PC-9 (cell line): Measurements from ENCODE around the gene CCDC150. TPM values are rescaled to one million over a fixed set of nuclear protein-coding genes. Genes with fewer than 3 reads are reported as not detected.
"Not testable (repeated sequence)": the region's sequence is repeated elsewhere in the genome, so short reads cannot be mapped to it uniquely, and the experiment has no call there.

Experiments used
- BruUV-seq: library from RNA; stranded (reverse); fragments of 400-500 nt; replicated peaks from 2 replicates; lab custom pipeline; 2021; lab: Mats Ljungman, UMichigan
- CTCF ChIA-PET: fragments of 300-600 bp; sonication (Branson Sonifier 250); formaldehyde crosslinking; loops from one replicate; lab custom pipeline; 2022; ENCODE audit warnings: antibody characterized with exemption; lab: Charles Lee
- POLR2A ChIA-PET: fragments of 300-600 bp; sonication (Branson Sonifier 250); formaldehyde crosslinking; loops from one replicate; lab custom pipeline; 2022; ENCODE audit warnings: antibody characterized with exemption; ENCODE audit not compliant: unreplicated experiment; lab: Charles Lee
- DNase-seq, 2 experiments: peaks; one replicate each; pipeline versions ENCODE4 v3.0.0 to v3.0.0-alpha.2; 2015 to 2022; ENCODE audit warnings: mixed read lengths in 1 of 2
- H2AFZ ChIP-seq: fragments of 200-600 bp; sonication (generic); 2 replicates; pipeline ENCODE4 v1.8.1; 2017; ENCODE audit warnings: antibody characterized with exemption
- H3F3A ChIP-seq: fragments of 200-600 bp; sonication (generic); 2 replicates; pipeline ENCODE4 v1.8.1; 2017; ENCODE audit warnings: antibody characterized with exemption, mild to moderate bottlenecking, low read depth; ENCODE audit not compliant: insufficient read depth
- H3K27ac ChIP-seq: fragments of 200-600 bp; sonication (generic); 2 replicates; pipeline ENCODE4 v1.6.1; 2016; ENCODE audit warnings: mixed run types
- H3K27me3 ChIP-seq: fragments of 200-600 bp; sonication (generic); 2 replicates; pipeline ENCODE4 v1.6.1; 2016; ENCODE audit warnings: low read depth, mixed run types; ENCODE audit not compliant: insufficient read depth
- H3K36me3 ChIP-seq: fragments of 200-600 bp; sonication (generic); 2 replicates; pipeline ENCODE4 v1.6.1; 2016; ENCODE audit warnings: low read depth, mixed run types
- H3K4me1 ChIP-seq: fragments of 200-600 bp; sonication (generic); replicated peaks from 2 replicates; pipeline ENCODE4 v1.6.1; 2016; ENCODE audit warnings: mixed run types; ENCODE audit not compliant: insufficient read depth
- H3K4me2 ChIP-seq: fragments of 200-600 bp; sonication (generic); 2 replicates; pipeline ENCODE4 v1.6.1; 2017; ENCODE audit warnings: mixed run types
- H3K4me3 ChIP-seq: fragments of 200-600 bp; sonication (generic); 2 replicates; pipeline ENCODE4 v1.6.1; 2016; ENCODE audit warnings: mixed run types
- H3K79me2 ChIP-seq: fragments of 200-600 bp; sonication (generic); 2 replicates; pipeline ENCODE4 v1.6.1; 2017; ENCODE audit warnings: low read depth, mixed run types
- H3K9me2 ChIP-seq: fragments of 200-600 bp; sonication (generic); 2 replicates; pipeline ENCODE4 v1.8.1; 2017; ENCODE audit warnings: mild to moderate bottlenecking; ENCODE audit not compliant: insufficient read depth
- H3K9me3 ChIP-seq: fragments of 200-600 bp; sonication (generic); 2 replicates; pipeline ENCODE4 v1.8.1; 2016; ENCODE audit warnings: low read depth; ENCODE audit not compliant: insufficient read depth
- H4K20me1 ChIP-seq: fragments of 200-600 bp; sonication (generic); 2 replicates; pipeline ENCODE4 v1.8.1; 2017; ENCODE audit not compliant: insufficient read depth
- EZH2 ChIP-seq: fragments of 200-600 bp; sonication (generic); IDR thresholded peaks from 2 replicates; pipeline ENCODE4 v1.8.0; 2017; ENCODE audit warnings: antibody characterized with exemption, low read depth
- intact Hi-C: fragments of 100-400 bp; cut with micrococcal nuclease; formaldehyde crosslinking; loops from one replicate; pipeline ENCODE4 v1.10.0; 2022; ENCODE audit not compliant: unreplicated experiment
- total RNA-seq: library from RNA; stranded (reverse); gene quantifications from 2 replicates; pipeline ENCODE4 v1.2.3, GENCODE V29; 2021
- TF ChIP-seq, protein P1 (sequence below): fragments of 200-600 bp; sonication (generic); conservative IDR thresholded peaks from 2 replicates; pipeline ENCODE4 v1.6.1; 2017; ENCODE audit warnings: mixed run types, antibody characterized with exemption, mild to moderate bottlenecking, moderate library complexity

The CCDC150 gene
- total RNA-seq, 1 experiment from 2014 or later, result 9.8 TPM

DNA sequence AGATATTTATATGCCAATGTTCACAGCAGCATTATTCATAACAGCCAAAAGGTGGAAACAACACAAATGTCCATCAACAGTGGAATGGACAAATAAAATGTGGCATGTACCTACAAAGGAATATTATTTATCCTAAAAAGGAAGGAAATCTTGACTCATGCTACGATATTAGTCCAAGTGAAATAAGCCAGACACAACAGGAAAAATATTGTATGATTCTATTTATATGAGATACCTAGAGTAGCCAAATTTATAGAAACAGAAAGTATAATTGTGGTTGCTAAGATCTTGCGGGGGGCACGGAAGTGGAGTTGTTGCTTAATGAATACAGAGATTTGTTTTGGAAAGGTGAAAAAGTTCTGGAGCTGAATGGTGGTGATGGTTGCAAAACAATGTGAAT is 33.0 kb upstream of the CCDC150 start:
- Histone ChIP-seq H3K79me2 (no peaks in the 10 kb centered on the region), H3K4me1 (peaks cover 12% of the 10 kb centered on the region), H3K4me3 (no peak overlapping the region), H3K27ac (no peak overlapping the region), H3K36me3 (no peaks in the 10 kb centered on the region), H3K27me3 (no peaks in the 10 kb centered on the region), H4K20me1 (no peaks in the 10 kb centered on the region), H3K9me2 (no peaks in the 10 kb centered on the region), H3F3A (0 out of 2 replicates have a peak, but pooled peaks cover 6% of the 10 kb centered on the region), H3K4me2 (no peak overlapping the region), H2AFZ (no peak overlapping the region), H3K9me3 (no peaks in the 10 kb centered on the region; the same call in 1 of the 2 replicates)
- no peak for DNase-seq
- ChIA-PET CTCF (no interaction called here), POLR2A (no interaction called here)
- no TSS peak for BruUV-seq
- intact Hi-C loops, result no loop called here
- no peak for TF ChIP-seq EZH2
- TF ChIP-seq, protein P1, sequence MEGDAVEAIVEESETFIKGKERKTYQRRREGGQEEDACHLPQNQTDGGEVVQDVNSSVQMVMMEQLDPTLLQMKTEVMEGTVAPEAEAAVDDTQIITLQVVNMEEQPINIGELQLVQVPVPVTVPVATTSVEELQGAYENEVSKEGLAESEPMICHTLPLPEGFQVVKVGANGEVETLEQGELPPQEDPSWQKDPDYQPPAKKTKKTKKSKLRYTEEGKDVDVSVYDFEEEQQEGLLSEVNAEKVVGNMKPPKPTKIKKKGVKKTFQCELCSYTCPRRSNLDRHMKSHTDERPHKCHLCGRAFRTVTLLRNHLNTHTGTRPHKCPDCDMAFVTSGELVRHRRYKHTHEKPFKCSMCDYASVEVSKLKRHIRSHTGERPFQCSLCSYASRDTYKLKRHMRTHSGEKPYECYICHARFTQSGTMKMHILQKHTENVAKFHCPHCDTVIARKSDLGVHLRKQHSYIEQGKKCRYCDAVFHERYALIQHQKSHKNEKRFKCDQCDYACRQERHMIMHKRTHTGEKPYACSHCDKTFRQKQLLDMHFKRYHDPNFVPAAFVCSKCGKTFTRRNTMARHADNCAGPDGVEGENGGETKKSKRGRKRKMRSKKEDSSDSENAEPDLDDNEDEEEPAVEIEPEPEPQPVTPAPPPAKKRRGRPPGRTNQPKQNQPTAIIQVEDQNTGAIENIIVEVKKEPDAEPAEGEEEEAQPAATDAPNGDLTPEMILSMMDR, result no peak

DNA sequence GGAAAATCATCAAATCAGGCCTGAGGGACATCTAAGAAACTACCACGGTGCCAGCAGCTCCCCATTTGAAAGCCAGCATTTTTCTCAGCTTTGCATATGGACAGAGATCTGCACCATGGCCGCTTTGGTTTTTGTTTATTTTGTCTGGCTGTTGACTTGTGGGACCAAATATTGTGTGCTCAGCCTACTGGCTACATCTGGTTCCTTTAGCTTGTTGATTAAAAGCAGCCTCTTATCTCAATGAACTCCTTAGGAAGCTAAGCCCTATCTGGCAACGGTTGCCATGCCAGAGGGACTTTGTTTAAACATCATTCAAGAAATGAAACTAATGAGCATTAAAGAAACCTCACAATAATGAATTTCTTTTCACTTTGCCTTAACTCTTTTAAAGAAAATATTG is 32.4 kb upstream of the CCDC150 start:
- no peak for DNase-seq
- BruUV-seq, result no TSS peak
- H3K4me1 ChIP-seq, result peaks cover 7% of the 10 kb centered on the region; the same call in 1 of the 2 replicates
- no peak overlapping the region for H3K27ac ChIP-seq
- no peaks in the 10 kb centered on the region; the same call in 1 of the 2 replicates for H3K9me3 ChIP-seq
- no peaks in the 10 kb centered on the region for H3K27me3 ChIP-seq
- no peak overlapping the region for H3K4me2 ChIP-seq
- no peaks in the 10 kb centered on the region for H3K79me2 ChIP-seq
- H3K36me3 ChIP-seq, result no peaks in the 10 kb centered on the region
- no peak overlapping the region for H2AFZ ChIP-seq
- no peaks in the 10 kb centered on the region for H4K20me1 ChIP-seq
- POLR2A ChIA-PET, result no interaction called here
- H3K4me3 ChIP-seq, result no peak overlapping the region
- H3K9me2 ChIP-seq, result no peaks in the 10 kb centered on the region
- intact Hi-C loops, result no loop called here
- H3F3A ChIP-seq, result 0 out of 2 replicates have a peak, but pooled peaks cover under 1% of the 10 kb centered on the region
- CTCF ChIA-PET, result interaction anchor here (0.7 kb wide), 1 partner anchor 1074 kb away, joined by 7 read pairs; no protein-coding TSS in a partner anchor
- TF ChIP-seq EZH2, result no peak
- TF ChIP-seq, protein P1, result no peak

DNA sequence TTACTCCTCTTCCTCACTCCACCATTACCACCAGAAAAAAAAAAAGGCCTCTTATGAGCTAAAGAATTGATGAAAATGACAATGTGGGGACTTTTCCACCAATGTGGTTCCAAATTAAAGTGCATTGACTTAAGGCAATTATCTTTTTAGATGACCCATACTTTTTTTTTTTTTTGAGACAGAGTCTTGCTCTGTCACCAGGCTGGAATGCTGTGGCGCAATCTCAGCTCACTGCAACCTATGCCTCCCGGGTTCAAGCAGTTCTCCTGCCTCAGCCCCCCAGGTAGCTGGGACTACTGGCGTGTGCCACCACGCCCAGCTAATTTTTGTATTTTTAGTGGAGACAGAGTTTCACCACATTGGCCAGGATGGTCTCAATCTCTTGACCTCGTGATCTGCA is 31.6 kb upstream of the CCDC150 start:
- H2AFZ ChIP-seq, H3K4me1 ChIP-seq, H3K9me2 ChIP-seq, H3K79me2 ChIP-seq, H3K36me3 ChIP-seq, H3K27me3 ChIP-seq, H4K20me1 ChIP-seq, intact Hi-C loops, H3K27ac ChIP-seq, H3K4me3 ChIP-seq, BruUV-seq, POLR2A ChIA-PET, H3K9me3 ChIP-seq, H3F3A ChIP-seq: not testable (repeated sequence)
- CTCF ChIA-PET, result interaction anchor here (0.7 kb wide), 1 partner anchor 1075 kb away, joined by 7 read pairs; no protein-coding TSS in a partner anchor
- peak; percentile 35 to 51 for DNase-seq
- H3K4me2 ChIP-seq, result peak overlapping the region; percentile 28

DNA sequence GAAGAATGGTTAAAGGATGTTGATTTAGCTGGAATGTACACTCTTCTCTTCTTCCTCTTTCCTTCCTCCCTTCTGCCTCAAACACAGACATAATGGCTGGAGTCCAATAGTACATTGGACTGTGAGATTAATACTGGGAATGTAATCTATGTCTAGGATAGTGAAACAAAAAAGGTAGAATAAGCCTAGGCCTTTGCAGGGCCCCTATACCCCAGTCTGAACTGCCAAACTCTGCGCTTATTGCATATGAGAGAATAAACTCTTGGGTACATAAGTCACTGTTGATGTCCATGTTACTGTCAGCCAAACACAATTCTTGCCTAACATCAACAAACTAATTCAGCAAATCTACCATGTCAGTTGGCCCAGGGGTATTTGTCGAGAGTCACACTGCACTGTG is 29.7 kb upstream of the CCDC150 start:
- Histone ChIP-seq H3K4me2 (no peak overlapping the region), H3K36me3 (no peaks in the 10 kb centered on the region), H3K4me3 (no peak overlapping the region), H3K27ac (no peak overlapping the region), H2AFZ (no peak overlapping the region), H3F3A (no peaks in the 10 kb centered on the region), H3K4me1 (peaks cover 6% of the 10 kb centered on the region; the same call in 1 of the 2 replicates), H3K27me3 (no peaks in the 10 kb centered on the region), H3K9me3 (no peaks in the 10 kb centered on the region; the same call in 1 of the 2 replicates), H3K79me2 (no peaks in the 10 kb centered on the region), H4K20me1 (no peaks in the 10 kb centered on the region), H3K9me2 (no peaks in the 10 kb centered on the region)
- CTCF ChIA-PET, result no interaction called here
- POLR2A ChIA-PET, result no interaction called here
- BruUV-seq, result no TSS peak
- no peak for DNase-seq
- TF ChIP-seq EZH2, result no peak
- TF ChIP-seq, protein P1, result no peak
- intact Hi-C loops, result no loop called here
